ENCODE measurements around the gene CTSG. TPM values are rescaled to one million over a fixed set of nuclear protein-coding genes. Genes with fewer than 3 reads are reported as not detected.
"Not testable (repeated sequence)": the region's sequence is repeated elsewhere in the genome, so short reads cannot be mapped to it uniquely, and the experiment has no call there.

The CTSG gene, protein sequence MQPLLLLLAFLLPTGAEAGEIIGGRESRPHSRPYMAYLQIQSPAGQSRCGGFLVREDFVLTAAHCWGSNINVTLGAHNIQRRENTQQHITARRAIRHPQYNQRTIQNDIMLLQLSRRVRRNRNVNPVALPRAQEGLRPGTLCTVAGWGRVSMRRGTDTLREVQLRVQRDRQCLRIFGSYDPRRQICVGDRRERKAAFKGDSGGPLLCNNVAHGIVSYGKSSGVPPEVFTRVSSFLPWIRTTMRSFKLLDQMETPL
- not detected in 2 replicates for total RNA-seq (2014; rRNA removed; shearing (Covaris generic))
- polyA plus RNA-seq (2014; cell fraction: nucleus; rRNA removed), result not detected in 2 replicates

DNA sequence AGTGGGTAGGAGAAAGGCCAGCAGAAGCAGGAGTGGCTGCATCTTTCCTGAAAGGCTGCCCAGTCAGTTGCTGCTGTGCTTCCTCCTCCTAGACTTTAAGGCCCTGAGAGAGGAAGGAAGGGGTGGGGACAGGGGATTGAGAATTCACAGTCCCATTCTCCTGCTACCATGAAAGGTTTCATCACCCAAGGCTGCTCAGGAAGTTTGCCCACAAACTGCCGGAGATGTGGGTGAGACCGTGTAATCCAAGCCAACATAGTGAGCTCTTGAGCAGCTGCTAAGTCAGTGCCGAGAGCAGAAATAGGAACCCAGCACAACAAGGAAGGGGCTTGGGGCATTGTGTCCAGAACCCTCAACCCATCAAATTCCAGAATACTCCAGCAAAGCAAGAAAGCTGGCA is at the start of gene CTSG:
TSS of gene CTSG (minus strand) at position 69 of the 400 bp plus-strand sequence. CDS start at position 42, 27 bp downstream.
- DNase-seq (ENCODE audit: extremely low read depth, low read depth), result no peak

DNA sequence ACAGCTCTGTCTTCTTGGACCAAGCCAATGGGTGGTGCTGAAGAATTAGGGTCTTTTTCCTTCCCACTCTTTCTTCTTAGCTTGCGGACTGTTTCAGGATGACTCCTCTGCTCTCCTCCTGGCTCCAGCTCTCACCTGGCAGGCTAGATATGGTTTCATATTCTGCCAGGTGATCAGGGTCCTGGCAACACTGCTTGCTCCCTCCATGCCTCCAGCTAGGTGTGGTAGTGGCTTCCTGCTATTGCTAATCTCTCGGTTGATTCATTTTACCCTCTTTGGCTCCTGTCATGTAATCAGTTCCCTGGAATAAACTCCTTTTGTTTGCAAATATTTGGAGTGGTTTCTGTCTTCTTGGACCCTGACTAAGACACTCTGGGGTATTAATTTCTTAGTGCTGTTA is 37.7 kb upstream of the CTSG start:
- DNase-seq (ENCODE audit: extremely low read depth, low read depth), result no peak

DNA sequence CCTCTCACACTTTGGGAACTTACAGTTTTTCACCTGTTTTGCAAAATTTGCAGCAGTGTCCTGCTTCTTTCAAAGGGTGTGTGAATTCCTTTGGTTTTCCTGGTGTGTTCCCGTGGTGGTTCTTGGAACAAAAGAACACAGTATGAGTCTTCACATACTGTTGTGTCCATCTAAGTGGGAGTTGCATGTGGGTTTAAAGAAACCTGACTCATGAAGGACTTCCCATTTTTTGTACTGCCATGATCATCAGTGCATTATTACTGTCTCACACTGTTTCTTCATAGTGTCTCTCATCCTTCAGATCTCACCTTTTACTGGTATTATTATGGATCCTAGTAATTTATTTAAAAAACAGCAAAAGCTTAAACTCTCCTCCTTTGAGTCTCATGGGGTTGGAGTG is 37.2 kb upstream of the CTSG start:
- DNase-seq (ENCODE audit: extremely low read depth, low read depth), result no peak

DNA sequence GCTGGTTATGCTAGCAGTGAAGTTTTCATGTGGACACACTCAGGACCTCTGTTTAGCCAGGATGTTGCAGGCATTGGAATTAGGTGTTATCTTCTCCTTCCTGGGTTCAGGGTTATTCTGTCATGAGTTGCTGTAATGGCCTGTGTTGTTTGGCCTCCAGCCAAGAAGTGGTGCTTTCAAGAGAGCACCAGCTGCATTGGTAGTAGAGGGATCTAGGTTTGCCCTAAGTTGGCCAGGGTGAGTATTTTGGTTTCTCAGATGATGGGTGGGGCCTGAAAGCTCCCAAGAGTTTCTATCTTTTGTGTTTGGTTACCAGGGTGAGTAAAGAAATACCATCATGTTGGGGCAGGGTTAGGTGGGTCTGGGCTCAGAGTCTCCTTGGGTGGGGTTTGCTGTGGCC is 36.1 kb upstream of the CTSG start:
- no peak for DNase-seq (ENCODE audit: extremely low read depth, low read depth)

DNA sequence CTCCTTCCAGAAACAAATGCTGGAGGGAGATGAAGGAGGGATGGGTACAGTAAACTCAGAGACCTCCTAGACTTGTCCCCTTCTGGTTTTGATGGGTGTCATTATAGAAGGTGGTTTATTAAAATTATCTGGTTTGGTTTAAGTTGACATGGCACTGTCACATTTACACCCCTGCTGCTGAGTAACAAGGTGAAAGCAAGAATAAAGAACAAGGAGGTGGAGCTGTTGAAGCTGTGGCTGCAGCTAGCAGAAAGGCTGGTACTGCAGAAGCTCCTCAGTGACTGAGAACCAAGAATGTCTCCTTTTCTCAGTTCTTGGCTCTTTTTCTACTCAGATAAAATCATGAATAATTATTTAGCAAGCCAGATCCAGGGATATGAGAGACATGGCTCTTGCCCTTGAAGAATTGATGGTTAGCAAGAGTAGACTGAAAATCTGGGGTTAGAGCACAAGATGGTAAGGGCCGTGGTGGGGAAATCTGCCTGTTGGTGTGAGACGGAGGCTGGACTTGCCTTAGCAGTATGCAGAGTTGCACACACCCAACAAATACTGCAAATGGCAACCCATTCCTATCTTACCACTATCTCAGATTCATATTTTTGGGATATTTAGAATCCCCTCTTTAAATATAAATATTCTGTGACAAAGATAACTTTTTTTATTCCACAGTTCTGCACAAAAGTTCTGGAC is 33.8 kb upstream of the CTSG start, which contains the start of gene GZMH:
TSS of gene GZMH (minus strand) at position 31 of the 690 bp plus-strand sequence. CDS start 72 bp downstream, outside the sequence.
- no peak for DNase-seq (ENCODE audit: extremely low read depth, low read depth)

DNA sequence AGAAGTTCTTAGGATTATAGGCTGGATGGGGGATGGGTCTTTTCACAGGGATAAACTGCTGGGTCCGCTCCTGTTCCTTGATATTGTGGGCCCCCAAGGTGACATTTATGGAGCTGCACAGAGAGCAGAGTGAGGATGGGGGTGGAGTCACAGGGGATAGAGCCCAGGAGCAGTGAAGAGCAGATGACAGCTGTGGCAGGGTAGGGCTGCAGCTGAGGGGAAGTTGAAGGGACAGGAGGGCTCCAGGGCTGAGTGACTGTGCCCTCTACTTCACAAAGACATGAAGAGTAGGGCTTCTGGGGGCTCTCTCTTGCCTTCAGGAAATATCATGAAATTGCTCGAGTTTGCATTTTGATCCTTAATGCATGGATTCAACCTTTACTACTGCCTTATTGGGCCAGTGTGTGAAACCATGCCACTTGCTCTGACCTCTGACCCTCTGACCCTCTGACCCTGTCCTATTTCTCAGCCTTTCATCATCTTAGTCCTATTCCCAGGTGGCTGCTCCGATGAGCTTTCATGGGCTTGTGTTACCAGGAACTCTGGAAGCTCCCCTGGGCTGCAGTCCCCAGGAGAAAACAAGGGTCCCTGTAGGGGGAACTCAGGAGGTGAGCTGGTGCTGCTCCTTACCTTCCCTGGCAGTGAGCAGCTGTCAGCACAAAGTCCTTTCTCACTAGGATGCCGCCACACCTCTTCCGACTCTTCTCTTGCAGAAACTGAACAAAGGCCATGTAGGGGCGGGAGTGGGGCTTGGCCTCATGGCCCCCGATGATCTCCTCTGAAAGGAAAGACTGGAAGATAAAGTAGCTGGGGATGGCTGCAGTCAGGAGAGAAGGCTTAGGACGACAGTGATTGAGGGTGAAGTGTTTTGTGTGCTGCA is 31.8 kb upstream of the CTSG start:
- DNase-seq (ENCODE audit: extremely low read depth, low read depth), result no peak

DNA sequence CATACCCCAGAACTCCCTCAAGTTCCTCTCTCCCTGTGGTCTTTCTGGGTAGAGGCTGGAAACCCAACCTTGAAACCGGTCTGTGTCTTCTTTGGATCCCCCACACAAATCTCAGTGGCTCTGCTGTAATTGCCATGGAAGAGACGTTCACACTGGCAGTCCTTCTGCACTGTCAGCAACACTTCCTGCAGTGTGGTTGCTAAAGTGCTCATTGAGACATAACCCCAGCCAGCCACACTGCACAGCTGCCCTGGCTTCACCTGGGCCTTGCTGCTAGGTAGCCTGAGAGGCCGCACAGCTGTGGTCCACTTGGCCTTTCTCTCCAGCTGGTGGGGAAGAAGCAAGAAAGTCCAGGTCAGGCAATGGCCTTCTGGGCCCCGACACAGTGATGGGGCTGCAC is 31.0 kb upstream of the CTSG start:
- DNase-seq (ENCODE audit: extremely low read depth, low read depth), result no peak

DNA sequence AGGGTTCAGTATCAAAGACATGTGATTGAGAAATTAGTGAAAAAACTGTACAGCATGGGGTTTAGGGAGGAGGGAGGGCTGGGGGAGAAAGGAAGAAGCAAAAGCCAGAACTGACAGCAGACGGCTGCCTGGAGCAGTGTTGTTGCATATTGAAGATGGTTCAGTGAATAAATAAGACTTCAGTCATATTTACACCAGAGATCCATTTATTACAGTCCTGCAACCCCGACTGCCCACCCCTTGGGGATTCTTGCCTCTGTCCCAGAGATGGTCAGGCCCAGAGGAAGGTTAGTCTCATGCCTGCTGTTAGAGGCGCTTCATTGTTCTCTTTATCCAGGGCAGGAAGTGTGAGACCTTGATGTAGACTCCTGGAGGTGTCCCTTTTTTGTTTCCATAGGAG is 30.2 kb upstream of the CTSG start:
- no peak for DNase-seq (ENCODE audit: extremely low read depth, low read depth)

DNA sequence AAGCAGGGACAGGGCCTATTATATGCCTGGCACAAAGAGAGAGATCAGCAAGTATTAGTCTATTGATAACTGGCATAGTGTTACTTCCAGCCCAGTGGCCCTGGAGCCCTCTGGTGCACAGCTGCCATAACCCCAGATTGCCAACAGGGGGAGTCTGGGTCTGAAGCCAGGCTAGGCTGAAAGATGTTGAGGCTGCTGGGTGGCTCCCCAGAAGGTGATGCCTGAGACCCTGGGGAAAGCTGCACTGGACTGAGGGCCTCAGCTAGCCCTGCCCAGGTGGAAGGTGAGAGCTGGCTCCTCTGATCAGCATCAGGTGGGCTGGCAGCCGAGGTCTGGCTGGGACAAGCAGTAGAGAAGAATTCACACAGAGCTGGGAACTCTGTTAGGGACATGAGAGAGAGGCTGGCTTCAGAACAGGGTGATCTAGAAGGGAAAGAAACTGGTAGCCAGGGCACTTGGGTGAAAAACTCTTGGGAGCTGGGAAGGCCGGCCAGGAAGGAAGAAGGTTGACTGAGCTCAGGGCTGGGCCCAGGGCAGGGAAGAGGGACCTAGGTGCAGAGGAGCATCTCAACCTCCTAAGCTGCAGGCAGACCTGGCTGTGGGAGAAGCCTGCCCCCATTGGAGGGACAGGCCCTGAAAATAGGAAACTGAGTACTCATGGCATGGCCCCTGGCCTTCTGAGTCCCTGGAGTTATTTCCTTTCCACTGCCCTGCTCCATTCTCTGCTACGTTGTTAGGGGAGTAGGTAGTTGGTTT is 29.6 kb upstream of the CTSG start:
- peak; percentile 31 for DNase-seq (ENCODE audit: extremely low read depth, low read depth)

DNA sequence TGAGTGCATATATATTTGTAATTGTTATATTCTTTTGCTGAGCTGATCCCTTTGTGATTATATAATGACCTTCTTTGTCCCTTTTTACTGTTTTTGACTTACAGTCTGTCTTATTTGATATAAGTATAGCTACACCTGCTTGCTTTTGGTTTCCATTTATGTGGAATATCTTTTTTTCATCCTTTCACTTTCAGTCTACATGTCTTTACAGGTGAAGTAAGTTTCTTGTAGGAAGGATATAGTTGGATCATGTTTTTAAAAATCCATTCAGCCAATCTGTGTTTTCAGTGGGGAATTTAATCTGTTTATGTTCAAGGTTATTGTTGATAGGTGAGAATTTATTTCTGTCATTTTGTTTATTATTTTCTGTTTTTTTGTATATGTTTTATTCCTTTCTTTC is 21.4 kb upstream of the CTSG start:
- DNase-seq (ENCODE audit: extremely low read depth, low read depth), result no peak

DNA sequence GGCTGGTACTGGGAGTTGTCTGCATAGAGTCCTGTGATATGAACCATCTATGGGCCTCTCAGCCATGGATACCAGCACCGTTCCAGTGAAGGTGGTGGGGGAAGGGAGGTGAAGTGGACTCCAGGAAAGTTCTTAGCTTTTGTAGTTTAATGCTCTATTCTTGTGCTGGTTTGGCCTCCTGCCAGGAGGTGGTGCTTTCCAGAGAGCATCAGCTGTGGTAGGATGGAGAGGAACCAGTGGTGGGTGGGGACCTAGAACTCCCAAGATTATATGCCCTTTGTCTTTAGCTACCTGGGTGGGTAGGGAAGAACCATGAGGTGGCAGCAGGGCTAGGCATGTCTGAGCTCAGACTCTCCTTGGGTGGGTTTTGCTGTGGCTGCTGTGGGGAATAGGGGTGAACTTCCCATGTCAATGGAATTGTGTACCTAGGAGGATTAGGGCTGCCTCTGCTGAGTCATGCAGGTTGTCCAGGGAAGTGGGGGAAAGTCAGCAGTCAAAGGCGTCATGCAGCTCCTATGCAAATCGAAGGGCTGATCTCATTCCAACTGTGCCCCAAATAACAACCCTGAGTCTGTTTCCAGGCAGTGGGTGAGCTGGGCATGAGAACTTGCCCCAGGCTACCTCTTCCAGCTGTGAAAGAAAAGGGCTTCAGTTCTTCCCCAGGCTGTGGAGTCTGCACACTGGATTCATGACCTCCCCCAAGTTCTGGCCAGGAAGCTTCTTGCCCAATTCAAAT is 19.2 kb upstream of the CTSG start:
- no peak for DNase-seq (ENCODE audit: extremely low read depth, low read depth)

DNA sequence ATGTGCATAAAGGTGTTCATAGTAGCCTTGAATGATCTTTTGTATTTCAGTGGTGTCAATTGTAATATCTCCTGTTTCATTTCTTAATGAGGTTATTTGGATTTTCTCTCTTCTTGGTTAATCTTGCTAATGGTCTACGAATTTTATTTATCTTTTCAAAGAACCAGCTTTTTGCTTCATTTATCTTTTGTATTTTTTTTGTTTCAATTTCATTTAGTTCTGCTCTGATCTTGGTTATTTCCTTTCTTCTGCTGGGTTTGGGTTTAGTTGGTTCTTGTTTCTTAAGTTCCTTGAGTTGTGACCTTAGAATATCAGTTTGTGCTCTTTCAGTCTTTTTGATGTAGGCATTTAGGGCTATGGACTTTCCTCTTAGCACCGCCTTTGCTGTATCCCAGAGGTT is 15.0 kb upstream of the CTSG start:
- DNase-seq (ENCODE audit: extremely low read depth, low read depth), result not testable (repeated sequence)

DNA sequence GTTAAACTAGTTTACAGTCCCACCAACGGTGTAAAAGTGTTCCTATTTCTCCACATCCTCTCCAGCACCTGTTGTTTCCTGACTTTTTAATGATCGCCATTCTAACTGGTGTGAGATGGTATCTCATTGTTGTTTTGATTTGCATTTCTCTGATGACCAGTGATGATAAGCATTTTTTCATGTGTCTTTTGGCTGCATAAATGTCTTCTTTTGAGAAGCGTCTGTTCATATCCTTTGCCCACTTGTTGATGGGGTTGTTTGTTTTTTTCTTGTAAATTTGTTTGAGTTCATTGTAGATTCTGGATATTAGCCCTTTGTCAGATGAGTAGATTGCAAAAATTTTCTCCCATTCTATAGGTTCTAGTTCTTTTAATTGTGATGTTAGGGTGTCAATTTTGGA is 8.4 kb upstream of the CTSG start:
- not testable (repeated sequence) for DNase-seq (ENCODE audit: extremely low read depth, low read depth)

DNA sequence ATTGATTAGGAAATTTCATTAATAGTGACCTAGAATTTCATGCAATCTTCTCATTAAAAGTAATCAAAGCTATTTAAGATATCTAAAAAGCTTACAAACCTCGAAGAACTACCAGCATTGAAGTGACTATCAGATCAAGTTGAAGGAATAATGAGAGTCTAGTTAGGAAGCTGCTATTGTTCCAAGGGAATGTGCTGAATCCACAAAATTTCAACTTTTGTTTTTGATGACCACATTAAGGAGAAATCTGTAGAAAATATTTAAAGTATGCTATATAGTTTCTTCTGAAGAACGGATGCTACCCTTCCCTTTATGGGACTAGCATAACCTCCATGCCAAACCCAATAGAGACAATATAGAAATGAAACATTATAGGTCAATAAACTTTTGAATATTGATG is 2.5 kb upstream of the CTSG start:
- no peak for DNase-seq (ENCODE audit: extremely low read depth, low read depth)

DNA sequence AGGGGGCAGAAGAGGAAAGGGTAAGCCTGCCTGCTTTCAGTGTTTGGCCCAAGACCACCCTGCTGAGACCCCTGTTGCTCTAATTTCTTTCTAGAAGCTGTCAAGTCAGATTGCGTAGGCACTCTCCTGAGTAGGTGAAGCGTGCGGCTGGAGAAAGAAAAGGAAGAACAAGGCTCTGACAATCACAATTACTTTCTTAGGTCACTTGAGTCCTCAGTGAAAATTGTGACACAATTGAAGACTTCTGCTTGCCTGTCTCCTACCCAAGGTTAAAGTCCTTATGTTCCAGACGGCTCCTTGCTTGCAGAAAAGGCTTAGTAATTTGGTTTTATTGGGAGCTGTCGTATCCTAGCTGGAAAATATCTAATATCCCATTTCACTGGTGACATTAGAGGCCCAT is 721 bp upstream of the CTSG start:
- no peak for DNase-seq (ENCODE audit: extremely low read depth, low read depth)

DNA sequence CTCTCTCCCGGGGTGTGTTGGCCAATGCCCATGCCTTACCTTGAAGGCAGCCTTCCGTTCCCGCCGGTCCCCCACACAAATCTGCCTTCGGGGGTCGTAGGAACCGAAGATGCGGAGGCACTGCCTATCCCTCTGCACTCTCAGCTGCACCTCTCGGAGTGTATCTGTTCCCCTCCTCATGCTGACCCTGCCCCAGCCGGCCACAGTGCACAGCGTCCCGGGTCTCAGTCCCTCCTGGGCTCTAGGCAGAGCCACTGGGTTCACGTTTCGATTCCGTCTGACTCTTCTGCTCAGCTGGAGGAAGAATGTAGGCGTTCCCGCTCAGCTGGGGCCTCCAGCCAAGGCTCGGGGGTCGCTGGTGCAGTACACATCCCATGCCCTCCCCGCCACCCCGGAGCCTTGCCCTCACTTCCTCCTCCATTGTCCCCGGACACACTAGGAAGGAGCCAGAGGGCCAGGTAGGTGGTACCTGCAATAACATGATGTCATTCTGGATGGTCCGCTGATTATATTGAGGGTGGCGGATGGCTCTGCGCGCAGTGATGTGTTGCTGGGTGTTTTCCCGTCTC is 1.8 kb downstream of the CTSG start:
- DNase-seq (ENCODE audit: extremely low read depth, low read depth), result no peak

DNA sequence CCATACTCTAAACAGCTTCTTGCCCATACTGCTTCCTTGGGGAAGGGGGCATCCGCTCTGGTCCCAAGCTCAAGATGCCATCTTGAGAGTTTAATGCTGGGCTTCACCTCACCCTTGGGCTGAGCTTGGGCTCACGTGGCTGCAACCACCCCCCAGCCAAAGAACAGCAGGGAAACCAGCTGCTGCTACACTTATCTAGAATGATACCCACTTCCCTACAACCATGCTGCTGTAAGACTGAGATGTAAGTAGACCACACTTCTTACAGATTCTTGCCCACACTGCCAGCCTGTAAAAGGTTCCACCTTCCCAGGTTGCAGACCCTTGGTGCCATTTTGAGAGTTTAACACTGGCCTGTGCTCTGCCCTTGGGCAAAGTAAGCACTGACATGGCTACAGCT is 9.7 kb downstream of the CTSG start:
- DNase-seq (ENCODE audit: extremely low read depth, low read depth), result no peak

DNA sequence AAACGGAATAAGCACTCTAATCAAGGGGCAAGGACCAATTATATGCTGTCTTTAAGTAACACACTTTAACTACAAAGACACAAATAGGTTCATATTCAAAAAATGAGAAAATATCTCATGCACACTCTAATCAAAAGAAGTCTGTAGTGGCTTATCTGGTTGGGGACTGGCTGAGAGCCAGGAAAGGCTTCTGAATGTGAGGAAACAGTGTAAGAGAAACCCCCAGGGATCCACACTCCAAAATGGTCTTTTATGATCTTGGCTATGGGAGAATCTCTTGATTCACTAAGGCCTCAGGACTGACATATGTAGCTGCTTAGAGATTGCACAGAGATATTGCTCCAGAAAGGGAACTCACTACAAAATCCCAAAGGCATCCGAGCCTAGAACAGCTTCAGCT is 10.3 kb downstream of the CTSG start:
- no peak for DNase-seq (ENCODE audit: extremely low read depth, low read depth)

DNA sequence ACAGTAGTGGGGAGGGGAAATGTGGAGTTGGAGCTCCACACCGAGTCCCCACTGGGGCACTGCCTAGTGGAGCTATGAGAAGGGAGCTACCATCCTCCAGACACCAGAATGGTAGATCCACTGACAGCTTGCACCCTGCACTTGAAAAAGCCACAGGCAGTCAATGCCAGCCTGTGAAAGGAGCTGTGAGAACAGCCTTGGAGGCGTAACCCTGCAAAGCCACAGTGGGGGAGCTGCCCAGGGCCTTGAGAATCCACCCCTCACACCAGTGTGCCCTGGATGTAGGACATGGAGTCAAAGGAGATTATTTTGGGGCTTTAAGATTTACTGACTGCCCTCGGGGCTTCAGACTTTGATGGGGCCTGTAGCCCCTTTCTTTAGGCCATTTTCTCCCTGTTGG is 12.5 kb downstream of the CTSG start:
- no peak for DNase-seq (ENCODE audit: extremely low read depth, low read depth)

DNA sequence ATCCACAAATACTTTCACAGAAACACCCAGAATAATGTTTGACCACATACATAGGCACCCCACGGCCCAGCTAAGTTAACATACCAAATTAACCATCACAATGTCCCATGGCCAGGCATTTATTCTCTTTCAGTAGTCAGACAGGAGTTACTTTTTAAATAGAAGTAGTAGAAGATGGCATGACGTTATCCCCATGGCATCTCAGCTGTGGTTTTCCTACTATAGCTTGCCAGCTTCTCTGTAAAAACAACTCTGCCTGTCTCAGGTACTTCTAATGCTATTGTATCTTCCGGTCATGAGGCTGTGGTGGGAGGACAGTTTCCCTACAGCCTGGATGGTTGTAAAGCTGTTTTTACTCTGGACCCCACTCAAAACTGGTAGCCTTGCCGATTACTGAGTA is 19.3 kb downstream of the CTSG start:
- no peak for DNase-seq (ENCODE audit: extremely low read depth, low read depth)
